Measurements from ENCODE around the gene LMTK3.

Gene LMTK3

DNA sequence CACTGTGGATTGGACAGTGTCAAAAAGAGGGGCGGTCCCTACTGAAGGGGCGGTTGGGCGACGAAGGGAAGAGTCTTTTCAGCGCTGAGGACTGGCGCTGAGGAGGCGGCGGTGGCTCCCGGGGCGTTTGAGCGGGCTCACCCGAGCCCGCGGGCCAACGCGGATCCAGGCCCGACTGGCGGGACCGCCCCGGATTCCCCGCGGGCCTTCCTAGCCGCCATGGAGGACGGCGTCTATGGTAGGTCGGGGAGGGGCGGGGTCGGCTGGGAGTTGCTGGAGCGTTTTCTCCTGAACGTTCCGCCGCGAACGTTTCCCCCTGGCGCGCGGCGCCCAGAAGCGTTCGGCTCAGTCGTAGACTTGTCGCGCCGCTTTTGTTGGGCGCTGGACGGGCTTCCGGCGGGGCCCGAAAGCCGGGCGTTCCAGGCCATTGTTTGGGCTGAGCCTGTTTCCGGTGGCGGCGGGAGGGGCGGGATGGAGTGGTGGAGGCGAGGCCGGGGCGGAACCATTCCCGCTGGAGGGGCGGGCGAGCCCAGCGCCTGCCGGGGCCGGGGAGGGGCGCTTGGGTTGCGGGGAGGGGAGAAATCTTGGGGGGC is 42.2 kb downstream of the LMTK3 start, which contains the start of gene CYTH2:
Gene CYTH2, plus strand, starts transcription at position 81 of the 593 bp plus-strand sequence. Its CDS starts 139 bp downstream, at position 220.
- Histone ChIP-seq H3K14ac (ENCODE audit: low read length) (peak within 1 kb of the TSS; percentile 99), H3K18ac (ENCODE audit: low read length) (peak within 1 kb of the TSS; percentile 96), H3K23ac (ENCODE audit: low read length) (no peak within 1 kb of the TSS), H3K4me1 (ENCODE audit: control insufficient read depth in 1 of 2, insufficient read depth in 2 of 2, low read length in 2 of 2) (peaks cover 7 to 19% of the 10 kb centered on the region in 2 experiments), H3K9ac (ENCODE audit: low read length) (peak within 1 kb of the TSS; percentile 98), H3K9me3 (ENCODE audit: insufficient read depth, low read depth, low read length) (no peaks in the 10 kb centered on the region), H3K79me2 (ENCODE audit: control insufficient read depth, insufficient read depth, low read length, poor library complexity) (peaks cover 12% of the 10 kb centered on the region), H2BK12ac (ENCODE audit: low read length) (no peak within 1 kb of the TSS), H2BK5ac (ENCODE audit: low read depth, low read length, poor library complexity) (peak within 1 kb of the TSS; percentile 96), H3K27ac (ENCODE audit: low read depth, low read length) (peak within 1 kb of the TSS; percentile 97), H4K91ac (ENCODE audit: low read depth, low read length) (peak within 1 kb of the TSS; percentile 100), H2AK5ac (ENCODE audit: low read length) (peak within 1 kb of the TSS; percentile 96), H3K36me3 (ENCODE audit: control insufficient read depth in 1 of 2, insufficient read depth in 2 of 2, low read length in 2 of 2) (peaks cover 42 to 43% of the 10 kb centered on the region in 2 experiments), H3K4ac (ENCODE audit: low read depth, low read length) (peak within 1 kb of the TSS; percentile 98), H2BK120ac (ENCODE audit: insufficient read depth, low read length, poor library complexity) (peak within 1 kb of the TSS; percentile 99), H4K8ac (ENCODE audit: low read depth, low read length) (peak within 1 kb of the TSS; percentile 99), H3K4me3 (ENCODE audit: low read depth, low read length) (peak within 1 kb of the TSS; percentile 89), H3K27me3 (ENCODE audit: insufficient read depth, low read length) (no peaks in the 10 kb centered on the region), H4K12ac (ENCODE audit: low read depth, low read length) (peak within 1 kb of the TSS; percentile 99), H2AFZ (ENCODE audit: insufficient read depth, low read length, poor library complexity) (peak within 1 kb of the TSS; percentile 71), H3K4me2 (ENCODE audit: low read length) (peak within 1 kb of the TSS; percentile 88), H3K79me1 (ENCODE audit: low read length) (peaks cover 9% of the 10 kb centered on the region)
- DNase-seq: peak; percentile 48 to 63
- WGBS (ENCODE audit: extremely low coverage, insufficient coverage, insufficient read length): no CpG with 5 or more reads among the region's 66 CpGs

DNA sequence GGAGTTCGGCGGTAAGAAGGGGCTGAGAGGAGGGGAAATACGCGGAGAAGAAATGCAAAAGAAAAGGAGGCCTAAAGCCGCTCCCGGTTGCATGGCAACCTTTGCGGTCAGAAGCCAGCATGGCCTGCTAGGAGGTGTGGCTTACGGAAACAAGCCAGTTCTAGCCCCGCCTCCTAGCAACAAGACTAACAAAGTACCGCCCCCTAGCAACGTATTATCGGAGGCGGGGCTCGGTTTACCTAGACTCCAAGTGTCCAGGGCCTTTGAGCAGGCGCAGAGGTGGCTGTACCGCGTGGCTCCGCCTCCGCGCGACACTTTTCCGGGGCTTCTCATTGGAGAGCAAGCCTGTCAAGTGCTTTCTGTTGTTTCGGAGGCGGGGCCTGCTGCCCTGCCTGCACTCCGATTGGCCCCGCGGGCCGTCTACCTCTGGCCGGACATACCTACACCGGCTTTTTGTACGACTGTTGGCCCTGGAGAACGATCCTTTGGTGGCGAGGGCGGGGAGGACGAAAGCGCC is 42.8 kb downstream of the LMTK3 start:
- Histone ChIP-seq H3K4ac (ENCODE audit: low read depth, low read length) (no peak overlapping the region), H2AK5ac (ENCODE audit: low read length) (no peak overlapping the region), H3K14ac (ENCODE audit: low read length) (no peak overlapping the region), H4K12ac (ENCODE audit: low read depth, low read length) (no peak overlapping the region), H2BK12ac (ENCODE audit: low read length) (no peak overlapping the region), H3K79me2 (ENCODE audit: control insufficient read depth, insufficient read depth, low read length, poor library complexity) (peaks cover 12% of the 10 kb centered on the region), H3K9me3 (ENCODE audit: insufficient read depth, low read depth, low read length) (peaks cover 4% of the 10 kb centered on the region), H2BK120ac (ENCODE audit: insufficient read depth, low read length, poor library complexity) (no peak overlapping the region), H2AFZ (ENCODE audit: insufficient read depth, low read length, poor library complexity) (peak overlapping the region; percentile 35), H3K23ac (ENCODE audit: low read length) (no peak overlapping the region), H3K4me1 (ENCODE audit: control insufficient read depth in 1 of 2, insufficient read depth in 2 of 2, low read length in 2 of 2) (peaks cover 7 to 17% of the 10 kb centered on the region in 2 experiments), H3K4me3 (ENCODE audit: low read depth, low read length) (peak overlapping the region; percentile 89), H3K27me3 (ENCODE audit: insufficient read depth, low read length) (no peaks in the 10 kb centered on the region), H3K18ac (ENCODE audit: low read length) (no peak overlapping the region), H3K79me1 (ENCODE audit: low read length) (peaks cover 9% of the 10 kb centered on the region), H3K4me2 (ENCODE audit: low read length) (peak overlapping the region; percentile 58), H4K91ac (ENCODE audit: low read depth, low read length) (no peak overlapping the region), H3K36me3 (ENCODE audit: control insufficient read depth in 1 of 2, insufficient read depth in 2 of 2, low read length in 2 of 2) (peaks cover 37 to 42% of the 10 kb centered on the region in 2 experiments), H2BK5ac (ENCODE audit: low read depth, low read length, poor library complexity) (peak overlapping the region; percentile 58), H3K9ac (ENCODE audit: low read length) (no peak overlapping the region), H3K27ac (ENCODE audit: low read depth, low read length) (peak overlapping the region; percentile 27), H4K8ac (ENCODE audit: low read depth, low read length) (peak overlapping the region; percentile 72)
- no CpG with 5 or more reads among the region's 36 CpGs for WGBS (ENCODE audit: extremely low coverage, insufficient coverage, insufficient read length)
- peak; percentile 100 for DNase-seq

DNA sequence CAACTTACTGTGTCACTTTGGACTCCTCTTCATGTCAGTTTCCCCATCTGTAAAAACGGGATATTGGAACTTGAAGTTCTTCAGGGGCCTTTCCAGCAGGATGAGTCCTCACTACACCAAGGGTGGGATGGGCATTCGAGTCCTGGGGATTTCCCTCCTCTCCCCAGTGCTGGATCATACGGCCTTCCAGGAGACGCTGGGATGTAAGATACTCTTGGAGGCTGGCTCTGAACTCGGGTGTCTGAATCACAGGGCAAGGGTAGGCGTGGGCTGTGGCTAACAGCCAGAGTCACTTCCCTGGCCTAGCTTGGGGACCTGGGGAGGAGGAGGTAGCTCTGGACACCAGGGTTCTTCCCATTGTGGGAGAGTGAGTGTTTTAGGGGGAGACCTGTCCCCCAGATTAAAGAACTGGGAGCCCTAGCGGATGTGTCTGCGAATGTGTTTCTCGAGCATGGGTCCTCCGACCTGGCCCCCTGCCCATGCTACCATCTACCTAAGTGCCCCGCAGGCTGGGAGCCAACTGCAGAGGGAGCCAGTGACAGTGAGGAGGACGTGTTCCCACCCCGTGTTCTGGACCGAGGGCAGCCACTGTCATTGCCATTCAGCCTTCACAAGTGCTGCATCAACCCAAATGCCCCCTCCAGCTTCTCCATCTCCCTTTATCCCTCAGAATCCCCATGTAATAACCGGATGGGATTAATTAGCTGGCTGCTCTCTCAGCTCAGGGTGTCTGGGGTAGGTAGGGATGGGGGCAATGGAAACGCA is 44.9 kb downstream of the LMTK3 start:
- Histone ChIP-seq H2BK5ac (ENCODE audit: low read depth, low read length, poor library complexity) (no peak overlapping the region), H3K79me2 (ENCODE audit: control insufficient read depth, insufficient read depth, low read length, poor library complexity) (peaks cover 12% of the 10 kb centered on the region), H3K36me3 (ENCODE audit: control insufficient read depth in 1 of 2, insufficient read depth in 2 of 2, low read length in 2 of 2) (peaks cover 24 to 28% of the 10 kb centered on the region in 2 experiments), H2AK5ac (ENCODE audit: low read length) (no peak overlapping the region), H3K27me3 (ENCODE audit: insufficient read depth, low read length) (no peaks in the 10 kb centered on the region), H3K18ac (ENCODE audit: low read length) (no peak overlapping the region), H3K9me3 (ENCODE audit: insufficient read depth, low read depth, low read length) (peaks cover 4% of the 10 kb centered on the region), H3K14ac (ENCODE audit: low read length) (no peak overlapping the region), H2BK12ac (ENCODE audit: low read length) (no peak overlapping the region), H4K8ac (ENCODE audit: low read depth, low read length) (no peak overlapping the region), H3K23ac (ENCODE audit: low read length) (no peak overlapping the region), H3K27ac (ENCODE audit: low read depth, low read length) (no peak overlapping the region), H4K91ac (ENCODE audit: low read depth, low read length) (no peak overlapping the region), H3K4me2 (ENCODE audit: low read length) (no peak overlapping the region), H2BK120ac (ENCODE audit: insufficient read depth, low read length, poor library complexity) (no peak overlapping the region), H3K9ac (ENCODE audit: low read length) (no peak overlapping the region), H4K12ac (ENCODE audit: low read depth, low read length) (no peak overlapping the region), H3K4me1 (ENCODE audit: control insufficient read depth in 1 of 2, insufficient read depth in 2 of 2, low read length in 2 of 2) (peaks cover 7 to 10% of the 10 kb centered on the region in 2 experiments), H3K79me1 (ENCODE audit: low read length) (peaks cover 9% of the 10 kb centered on the region), H2AFZ (ENCODE audit: insufficient read depth, low read length, poor library complexity) (no peak overlapping the region), H3K4me3 (ENCODE audit: low read depth, low read length) (no peak overlapping the region), H3K4ac (ENCODE audit: low read depth, low read length) (no peak overlapping the region)
- WGBS (ENCODE audit: extremely low coverage, insufficient coverage, insufficient read length): 100% methylated on average over 1 of the region's 16 CpGs
- no peak for DNase-seq

- Histone ChIP-seq H3K4ac (ENCODE audit: low read depth, low read length) (no peak overlapping the region), H2BK5ac (ENCODE audit: low read depth, low read length, poor library complexity) (no peak overlapping the region), H4K91ac (ENCODE audit: low read depth, low read length) (no peak overlapping the region), H4K8ac (ENCODE audit: low read depth, low read length) (no peak overlapping the region), H3K4me3 (ENCODE audit: low read depth, low read length) (no peak overlapping the region), H2AK5ac (ENCODE audit: low read length) (no peak overlapping the region), H3K9ac (ENCODE audit: low read length) (no peak overlapping the region), H3K4me1 (ENCODE audit: control insufficient read depth in 1 of 2, insufficient read depth in 2 of 2, low read length in 2 of 2) (peaks cover 4 to 5% of the 10 kb centered on the region in 2 experiments), H3K18ac (ENCODE audit: low read length) (no peak overlapping the region), H3K14ac (ENCODE audit: low read length) (no peak overlapping the region), H3K79me2 (ENCODE audit: control insufficient read depth, insufficient read depth, low read length, poor library complexity) (peaks cover 8% of the 10 kb centered on the region), H3K27ac (ENCODE audit: low read depth, low read length) (no peak overlapping the region), H3K4me2 (ENCODE audit: low read length) (no peak overlapping the region), H2BK12ac (ENCODE audit: low read length) (no peak overlapping the region), H4K12ac (ENCODE audit: low read depth, low read length) (no peak overlapping the region), H3K79me1 (ENCODE audit: low read length) (peaks cover 9% of the 10 kb centered on the region), H3K27me3 (ENCODE audit: insufficient read depth, low read length) (no peaks in the 10 kb centered on the region), H3K9me3 (ENCODE audit: insufficient read depth, low read depth, low read length) (peaks cover 4% of the 10 kb centered on the region), H2BK120ac (ENCODE audit: insufficient read depth, low read length, poor library complexity) (no peak overlapping the region), H3K36me3 (ENCODE audit: control insufficient read depth in 1 of 2, insufficient read depth in 2 of 2, low read length in 2 of 2) (peaks cover 9 to 13% of the 10 kb centered on the region in 2 experiments), H3K23ac (ENCODE audit: low read length) (no peak overlapping the region), H2AFZ (ENCODE audit: insufficient read depth, low read length, poor library complexity) (no peak overlapping the region)
- WGBS (ENCODE audit: extremely low coverage, insufficient coverage, insufficient read length): no CpG with 5 or more reads among the region's 1 CpG
- no peak for DNase-seq
Measured at GRCh38 chr19:48465215-48465614, 46.4 kb downstream of the LMTK3 start.

Measured in trophoblast cell (in vitro differentiated cells and primary cell).